ENCODE data around the gene CAMK1D.

CAMK1D gene

GRCh38 chr10:12784646-12785045 is 435.3 kb downstream of the CAMK1D start:
- TF ChIP-seq SNAI2 (CRISPR knock-in tag; IDR thresholded peaks at IDR 0.05) (no peak), BACH2 (CRISPR knock-in tag; IDR thresholded peaks at IDR 0.05; ENCODE audit: borderline replicate concordance) (no peak), CREB5 (CRISPR knock-in tag; IDR thresholded peaks at IDR 0.05; ENCODE audit: low read depth) (no peak), ZC3H10 (CRISPR knock-in tag; IDR thresholded peaks at IDR 0.05) (no peak), ZNF565 (CRISPR knock-in tag; conservative IDR thresholded peaks at IDR 0.05; ENCODE audit: low read depth) (no peak), ZNF70 (CRISPR knock-in tag; IDR thresholded peaks at IDR 0.05) (no peak), ZNF8 (CRISPR knock-in tag; IDR thresholded peaks at IDR 0.05) (no peak), TOX (CRISPR knock-in tag; IDR thresholded peaks at IDR 0.05; ENCODE audit: borderline replicate concordance) (no peak), ZFP3 (CRISPR knock-in tag; IDR thresholded peaks at IDR 0.05) (no peak), PPARA (CRISPR knock-in tag; IDR thresholded peaks at IDR 0.05; ENCODE audit: borderline replicate concordance) (no peak), GLIS3 (CRISPR knock-in tag; IDR thresholded peaks at IDR 0.05) (no peak), ESRRG (CRISPR knock-in tag; IDR thresholded peaks at IDR 0.05) (no peak), ZFP30 (CRISPR knock-in tag; IDR thresholded peaks at IDR 0.05) (no peak)
- no peak for ATAC-seq

GRCh38 chr10:12785415-12785831 is 436.1 kb downstream of the CAMK1D start:
- no peak for TF ChIP-seq PPARA (CRISPR knock-in tag; IDR thresholded peaks at IDR 0.05; ENCODE audit: borderline replicate concordance)
- no peak for ATAC-seq

GRCh38 chr10:12787297-12787696 is 437.9 kb downstream of the CAMK1D start:
- no peak for ATAC-seq
- TF ChIP-seq ZC3H10 (CRISPR knock-in tag; IDR thresholded peaks at IDR 0.05) = no peak
- no peak for TF ChIP-seq ARNTL (CRISPR knock-in tag; IDR thresholded peaks at IDR 0.05; ENCODE audit: borderline replicate concordance, low read depth)
- TF ChIP-seq PPARA (CRISPR knock-in tag; IDR thresholded peaks at IDR 0.05; ENCODE audit: borderline replicate concordance) = no peak
- no peak for TF ChIP-seq TSHZ2 (CRISPR knock-in tag; IDR thresholded peaks at IDR 0.05)
- TF ChIP-seq PATZ1 (CRISPR knock-in tag; IDR thresholded peaks at IDR 0.05; ENCODE audit: borderline replicate concordance) = no peak
- no peak for TF ChIP-seq RARB (CRISPR knock-in tag; IDR thresholded peaks at IDR 0.05)
- no peak for TF ChIP-seq CSDC2 (CRISPR knock-in tag; IDR thresholded peaks at IDR 0.05)
- TF ChIP-seq BACH2 (CRISPR knock-in tag; IDR thresholded peaks at IDR 0.05; ENCODE audit: borderline replicate concordance) = no peak
- TF ChIP-seq ZNF565 (CRISPR knock-in tag; conservative IDR thresholded peaks at IDR 0.05; ENCODE audit: low read depth) = no peak
- no peak for TF ChIP-seq ZFP30 (CRISPR knock-in tag; IDR thresholded peaks at IDR 0.05)
- TF ChIP-seq TCF4 (CRISPR knock-in tag; IDR thresholded peaks at IDR 0.05; ENCODE audit: borderline replicate concordance) = no peak
- TF ChIP-seq ZNF8 (CRISPR knock-in tag; IDR thresholded peaks at IDR 0.05) = no peak
- TF ChIP-seq OSR1 (CRISPR knock-in tag; IDR thresholded peaks at IDR 0.05) = no peak
- no peak for TF ChIP-seq ISL1 (CRISPR knock-in tag; IDR thresholded peaks at IDR 0.05)
- TF ChIP-seq SNAI2 (CRISPR knock-in tag; IDR thresholded peaks at IDR 0.05) = no peak

- no peak for ATAC-seq
- no peak for TF ChIP-seq PATZ1 (CRISPR knock-in tag; IDR thresholded peaks at IDR 0.05; ENCODE audit: borderline replicate concordance)
Measured at GRCh38 chr10:12788277-12788676, 438.9 kb downstream of the CAMK1D start.

Measured in SK-N-SH treated with all-trans-retinoic acid at 6 μM for 48 hours (cell line).